ENCODE data around the gene DACT1.

GRCh38 chr14:58631732-58632131 is 6.0 kb upstream of the DACT1 start:
- TF ChIP-seq CTCF (IDR thresholded peaks at IDR 0.05) (no peak), POLR2AphosphoS5 (IDR thresholded peaks at IDR 0.05) (no peak), EP300 (IDR thresholded peaks at IDR 0.05) (no peak)
